Neural cell (in vitro differentiated cells): ENCODE data around the gene DCDC2B. TPM values are rescaled to one million over a fixed set of nuclear protein-coding genes. Genes with fewer than 3 reads are reported as not detected.

Experiments
- H2AFZ ChIP-seq: fragments of 200-600, 300-800 bp; sonication (generic), shearing (Covaris generic); 2 replicates; pipeline ENCODE4 v1.6.0; 2014; ENCODE audit warnings: low read depth, mild to moderate bottlenecking, antibody characterized with exemption, low read length, moderate library complexity
- H3F3A ChIP-seq: fragments of 200-600 bp; shearing (Covaris generic); 2 replicates; pipeline ENCODE4 v1.6.1; 2016; ENCODE audit warnings: mild to moderate bottlenecking, moderate library complexity, mixed read lengths, antibody characterized with exemption, low read length; ENCODE audit not compliant: insufficient read depth, poor library complexity, severe bottlenecking
- H3K27ac ChIP-seq: fragments of 200-600, 300-800 bp; sonication (generic), shearing (Covaris generic); 2 replicates; pipeline ENCODE4 v1.5.1; 2014; ENCODE audit warnings: mild to moderate bottlenecking, low read length, moderate library complexity
- H3K27me3 ChIP-seq: fragments of 300-800, 200-600 bp; sonication (generic), shearing (Covaris generic); 2 replicates; pipeline ENCODE4 v1.6.0; 2014; ENCODE audit warnings: mild to moderate bottlenecking, low read depth, low read length, moderate library complexity; ENCODE audit not compliant: insufficient read depth
- H3K36me3 ChIP-seq: fragments of 300-800, 200-600 bp; sonication (generic), shearing (Covaris generic); 2 replicates; pipeline ENCODE4 v1.5.1; 2014; ENCODE audit warnings: mild to moderate bottlenecking, antibody characterized with exemption, low read length, moderate library complexity; ENCODE audit not compliant: insufficient read depth
- H3K4me2 ChIP-seq: fragments of 300-800, 200-600 bp; sonication (generic), shearing (Covaris generic); 2 replicates; pipeline ENCODE4 v1.6.0; 2014; ENCODE audit warnings: mild to moderate bottlenecking, low read length
- H3K4me3 ChIP-seq: fragments of 300-800, 200-600 bp; sonication (generic), shearing (Covaris generic); 2 replicates; pipeline ENCODE4 v1.5.1; 2014; ENCODE audit warnings: mild to moderate bottlenecking, low read length, moderate library complexity
- H3K79me2 ChIP-seq: fragments of 200-600 bp; shearing (Covaris generic); replicated peaks from 2 replicates; pipeline ENCODE4 v1.6.0; 2014; ENCODE audit warnings: mild to moderate bottlenecking, low read length, moderate library complexity; ENCODE audit not compliant: insufficient read depth
- H3K9ac ChIP-seq: fragments of 300-800, 200-600 bp; sonication (generic), shearing (Covaris generic); 2 replicates; pipeline ENCODE4 v1.6.1; 2016; ENCODE audit warnings: mild to moderate bottlenecking, low read length, mixed read lengths
- H3K9me2 ChIP-seq: fragments of 200-600 bp; shearing (Covaris generic); 2 replicates; pipeline ENCODE4 v1.6.1; 2016; ENCODE audit warnings: mild to moderate bottlenecking, low read length, mixed read lengths; ENCODE audit not compliant: insufficient read depth
- H3K9me3 ChIP-seq: fragments of 200-600, 300-800 bp; sonication (generic), shearing (Covaris generic); 2 replicates; pipeline ENCODE4 v1.6.1; 2016; ENCODE audit warnings: mild to moderate bottlenecking, mixed run types, low read length, moderate library complexity, mixed read lengths
- H4K20me1 ChIP-seq: fragments of 200-600 bp; shearing (Covaris generic); 2 replicates; pipeline ENCODE4 v1.6.1; 2016; ENCODE audit warnings: mild to moderate bottlenecking, mixed run types; ENCODE audit not compliant: insufficient read depth
- EP300 ChIP-seq: fragments of 450-650 bp; conservative IDR thresholded peaks from 2 replicates; pipeline ENCODE4 v1.6.1; 2014; ENCODE audit warnings: antibody characterized with exemption, mild to moderate bottlenecking, moderate library complexity; ENCODE audit not compliant: poor library complexity, severe bottlenecking
- EZH2 ChIP-seq: fragments of 200-600, 300-800 bp; shearing (Covaris generic), sonication (generic); IDR thresholded peaks from 2 replicates; pipeline ENCODE4 v1.6.1; 2014; ENCODE audit warnings: antibody characterized with exemption, low read length, borderline replicate concordance, mild to moderate bottlenecking; ENCODE audit not compliant: insufficient read depth, poor library complexity, severe bottlenecking
- MXI1 ChIP-seq: fragments of 450-650 bp; conservative IDR thresholded peaks from 2 replicates; pipeline ENCODE4 v1.6.1; 2014; ENCODE audit warnings: antibody characterized with exemption, mild to moderate bottlenecking; ENCODE audit not compliant: poor library complexity, severe bottlenecking
- POLR2AphosphoS5 ChIP-seq: IDR thresholded peaks from 2 replicates; pipeline ENCODE4 v1.6.1; 2012
- RAD21 ChIP-seq: fragments of 450-650 bp; conservative IDR thresholded peaks from 2 replicates; pipeline ENCODE4 v1.6.1; 2014; ENCODE audit warnings: antibody characterized with exemption, mild to moderate bottlenecking, moderate library complexity
- SMC3 ChIP-seq: fragments of 450-650 bp; conservative IDR thresholded peaks from 2 replicates; pipeline ENCODE4 v1.6.1; 2014; ENCODE audit warnings: antibody characterized with exemption, mild to moderate bottlenecking, moderate library complexity; ENCODE audit not compliant: poor library complexity
- TAF1 ChIP-seq: IDR thresholded peaks from 2 replicates; pipeline ENCODE4 v1.6.1; 2012; ENCODE audit warnings: low read depth
- polyA plus RNA-seq: library from polyadenylated mRNA; depleted of rRNA; stranded (reverse); fragments of >200 nt; gene quantifications from 2 replicates; pipeline ENCODE4 v1.2.3, GENCODE V29; 2014
- TF ChIP-seq, protein P1 (sequence below): IDR thresholded peaks from 2 replicates; pipeline ENCODE4 v1.6.1; 2012; ENCODE audit warnings: borderline replicate concordance
- TF ChIP-seq, protein P2 (sequence below): fragments of 450-650 bp; IDR thresholded peaks from 2 replicates; pipeline ENCODE4 v1.5.1; 2014; ENCODE audit warnings: antibody characterized with exemption, mild to moderate bottlenecking, moderate library complexity; ENCODE audit not compliant: poor library complexity, severe bottlenecking

Gene DCDC2B
- polyA plus RNA-seq, 1 donor from 2014 or later: not detected

DNA sequence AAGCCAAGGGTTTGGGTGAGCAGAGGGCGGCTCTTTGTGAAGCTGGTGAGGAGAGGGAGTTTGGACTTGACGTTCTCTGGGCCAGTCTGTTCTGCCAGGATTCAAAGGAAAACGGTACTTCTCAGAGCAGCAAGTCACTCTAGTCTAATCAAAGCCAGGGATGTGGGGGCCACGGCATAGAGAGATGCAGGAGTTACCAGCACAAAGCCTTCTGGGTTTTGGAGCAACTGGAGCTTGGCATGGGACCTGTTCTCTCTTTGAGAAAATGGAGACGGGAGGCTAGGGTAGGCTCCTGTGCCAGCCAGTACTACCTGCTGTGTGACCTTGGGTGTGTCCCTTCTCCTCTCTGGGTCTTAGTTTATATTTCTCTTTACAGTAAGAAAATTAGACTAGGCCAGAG is 27.3 kb upstream of the DCDC2B start:
- Histone ChIP-seq H3K9me3 (no peaks in the 10 kb centered on the region), H3K9ac (no peak overlapping the region), H3F3A (no peaks in the 10 kb centered on the region), H3K27ac (no peak overlapping the region), H3K79me2 (peaks cover 26% of the 10 kb centered on the region), H4K20me1 (no peaks in the 10 kb centered on the region), H3K36me3 (no peaks in the 10 kb centered on the region), H2AFZ (no peak overlapping the region), H3K27me3 (no peaks in the 10 kb centered on the region), H3K4me2 (no peak overlapping the region), H3K9me2 (no peaks in the 10 kb centered on the region), H3K4me3 (peak overlapping the region; percentile 83)
- TF ChIP-seq, protein P1, sequence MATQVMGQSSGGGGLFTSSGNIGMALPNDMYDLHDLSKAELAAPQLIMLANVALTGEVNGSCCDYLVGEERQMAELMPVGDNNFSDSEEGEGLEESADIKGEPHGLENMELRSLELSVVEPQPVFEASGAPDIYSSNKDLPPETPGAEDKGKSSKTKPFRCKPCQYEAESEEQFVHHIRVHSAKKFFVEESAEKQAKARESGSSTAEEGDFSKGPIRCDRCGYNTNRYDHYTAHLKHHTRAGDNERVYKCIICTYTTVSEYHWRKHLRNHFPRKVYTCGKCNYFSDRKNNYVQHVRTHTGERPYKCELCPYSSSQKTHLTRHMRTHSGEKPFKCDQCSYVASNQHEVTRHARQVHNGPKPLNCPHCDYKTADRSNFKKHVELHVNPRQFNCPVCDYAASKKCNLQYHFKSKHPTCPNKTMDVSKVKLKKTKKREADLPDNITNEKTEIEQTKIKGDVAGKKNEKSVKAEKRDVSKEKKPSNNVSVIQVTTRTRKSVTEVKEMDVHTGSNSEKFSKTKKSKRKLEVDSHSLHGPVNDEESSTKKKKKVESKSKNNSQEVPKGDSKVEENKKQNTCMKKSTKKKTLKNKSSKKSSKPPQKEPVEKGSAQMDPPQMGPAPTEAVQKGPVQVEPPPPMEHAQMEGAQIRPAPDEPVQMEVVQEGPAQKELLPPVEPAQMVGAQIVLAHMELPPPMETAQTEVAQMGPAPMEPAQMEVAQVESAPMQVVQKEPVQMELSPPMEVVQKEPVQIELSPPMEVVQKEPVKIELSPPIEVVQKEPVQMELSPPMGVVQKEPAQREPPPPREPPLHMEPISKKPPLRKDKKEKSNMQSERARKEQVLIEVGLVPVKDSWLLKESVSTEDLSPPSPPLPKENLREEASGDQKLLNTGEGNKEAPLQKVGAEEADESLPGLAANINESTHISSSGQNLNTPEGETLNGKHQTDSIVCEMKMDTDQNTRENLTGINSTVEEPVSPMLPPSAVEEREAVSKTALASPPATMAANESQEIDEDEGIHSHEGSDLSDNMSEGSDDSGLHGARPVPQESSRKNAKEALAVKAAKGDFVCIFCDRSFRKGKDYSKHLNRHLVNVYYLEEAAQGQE: no peak
- TF ChIP-seq RAD21 (no peak), POLR2AphosphoS5 (no peak), MXI1 (no peak), EZH2 (no peak), EP300 (no peak), SMC3 (no peak), TAF1 (no peak)
- TF ChIP-seq, protein P2, sequence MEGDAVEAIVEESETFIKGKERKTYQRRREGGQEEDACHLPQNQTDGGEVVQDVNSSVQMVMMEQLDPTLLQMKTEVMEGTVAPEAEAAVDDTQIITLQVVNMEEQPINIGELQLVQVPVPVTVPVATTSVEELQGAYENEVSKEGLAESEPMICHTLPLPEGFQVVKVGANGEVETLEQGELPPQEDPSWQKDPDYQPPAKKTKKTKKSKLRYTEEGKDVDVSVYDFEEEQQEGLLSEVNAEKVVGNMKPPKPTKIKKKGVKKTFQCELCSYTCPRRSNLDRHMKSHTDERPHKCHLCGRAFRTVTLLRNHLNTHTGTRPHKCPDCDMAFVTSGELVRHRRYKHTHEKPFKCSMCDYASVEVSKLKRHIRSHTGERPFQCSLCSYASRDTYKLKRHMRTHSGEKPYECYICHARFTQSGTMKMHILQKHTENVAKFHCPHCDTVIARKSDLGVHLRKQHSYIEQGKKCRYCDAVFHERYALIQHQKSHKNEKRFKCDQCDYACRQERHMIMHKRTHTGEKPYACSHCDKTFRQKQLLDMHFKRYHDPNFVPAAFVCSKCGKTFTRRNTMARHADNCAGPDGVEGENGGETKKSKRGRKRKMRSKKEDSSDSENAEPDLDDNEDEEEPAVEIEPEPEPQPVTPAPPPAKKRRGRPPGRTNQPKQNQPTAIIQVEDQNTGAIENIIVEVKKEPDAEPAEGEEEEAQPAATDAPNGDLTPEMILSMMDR: no peak

DNA sequence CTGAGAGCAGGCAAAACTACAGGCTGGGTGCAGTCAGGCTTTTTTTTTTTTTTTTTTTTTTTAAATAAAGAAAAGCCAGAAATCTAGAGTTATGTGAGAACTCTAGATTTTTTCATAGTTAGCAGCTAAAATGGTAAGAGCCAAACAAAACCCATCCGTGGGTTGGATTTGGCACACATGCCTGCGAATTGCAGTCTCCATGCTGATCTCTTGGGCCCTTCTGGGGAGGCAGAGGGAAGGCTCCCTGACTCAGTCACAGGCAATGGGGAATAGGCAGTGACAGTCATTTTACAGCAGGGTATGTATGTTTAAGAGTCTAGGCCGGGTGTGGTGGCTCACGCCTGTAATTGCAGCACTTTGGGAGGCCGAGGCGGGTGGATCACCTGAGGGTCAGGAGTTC is 26.8 kb upstream of the DCDC2B start:
- no peak overlapping the region for H3K4me2 ChIP-seq
- H4K20me1 ChIP-seq: no peaks in the 10 kb centered on the region

DNA sequence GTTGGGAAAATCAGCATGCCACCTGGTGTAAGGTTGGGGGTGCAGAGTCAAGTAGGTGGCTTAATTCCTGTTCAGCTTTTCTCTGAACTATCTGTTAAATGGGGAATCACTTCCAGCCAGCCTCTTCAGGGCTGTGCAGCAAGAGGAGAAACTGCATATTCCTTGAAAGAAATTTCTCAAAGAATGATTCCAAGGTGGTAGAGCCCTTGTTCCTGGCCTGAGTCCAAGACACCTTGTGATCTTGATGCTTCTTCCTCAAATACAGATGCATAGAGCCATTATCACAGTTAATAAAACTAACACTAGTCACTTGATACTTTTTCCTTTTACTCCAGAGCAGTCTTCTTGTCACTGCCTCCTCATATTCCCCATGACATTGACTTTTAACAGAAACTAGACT is 24.2 kb upstream of the DCDC2B start:
- TF ChIP-seq TAF1 (no peak), EP300 (no peak), SMC3 (no peak)
- TF ChIP-seq, protein P2: no peak
- TF ChIP-seq, protein P1: no peak
- H3K27ac ChIP-seq: no peak overlapping the region
- peak overlapping the region; percentile 1 for H3K4me3 ChIP-seq
- H3K4me2 ChIP-seq: no peak overlapping the region
- no peaks in the 10 kb centered on the region for H3K36me3 ChIP-seq
- H4K20me1 ChIP-seq: no peaks in the 10 kb centered on the region
- no peaks in the 10 kb centered on the region for H3K27me3 ChIP-seq
- peaks cover 26% of the 10 kb centered on the region for H3K79me2 ChIP-seq
- H3K9me3 ChIP-seq: no peaks in the 10 kb centered on the region
- H2AFZ ChIP-seq: no peak overlapping the region
- H3K9ac ChIP-seq: no peak overlapping the region
- no peaks in the 10 kb centered on the region for H3K9me2 ChIP-seq
- no peaks in the 10 kb centered on the region for H3F3A ChIP-seq

More for the DNA sequence above, 26.8 kb upstream of the DCDC2B start:
- Histone ChIP-seq H3K9ac (no peak overlapping the region), H2AFZ (no peak overlapping the region), H3K27me3 (no peaks in the 10 kb centered on the region), H3K9me2 (no peaks in the 10 kb centered on the region), H3K36me3 (no peaks in the 10 kb centered on the region), H3K9me3 (no peaks in the 10 kb centered on the region), H3K79me2 (peaks cover 26% of the 10 kb centered on the region), H3F3A (no peaks in the 10 kb centered on the region), H3K4me3 (peak overlapping the region; percentile 83), H3K27ac (no peak overlapping the region)
- TF ChIP-seq EP300: no peak
